ENCODE measurements around the gene EEF1A2.

The EEF1A2 gene

DNA sequence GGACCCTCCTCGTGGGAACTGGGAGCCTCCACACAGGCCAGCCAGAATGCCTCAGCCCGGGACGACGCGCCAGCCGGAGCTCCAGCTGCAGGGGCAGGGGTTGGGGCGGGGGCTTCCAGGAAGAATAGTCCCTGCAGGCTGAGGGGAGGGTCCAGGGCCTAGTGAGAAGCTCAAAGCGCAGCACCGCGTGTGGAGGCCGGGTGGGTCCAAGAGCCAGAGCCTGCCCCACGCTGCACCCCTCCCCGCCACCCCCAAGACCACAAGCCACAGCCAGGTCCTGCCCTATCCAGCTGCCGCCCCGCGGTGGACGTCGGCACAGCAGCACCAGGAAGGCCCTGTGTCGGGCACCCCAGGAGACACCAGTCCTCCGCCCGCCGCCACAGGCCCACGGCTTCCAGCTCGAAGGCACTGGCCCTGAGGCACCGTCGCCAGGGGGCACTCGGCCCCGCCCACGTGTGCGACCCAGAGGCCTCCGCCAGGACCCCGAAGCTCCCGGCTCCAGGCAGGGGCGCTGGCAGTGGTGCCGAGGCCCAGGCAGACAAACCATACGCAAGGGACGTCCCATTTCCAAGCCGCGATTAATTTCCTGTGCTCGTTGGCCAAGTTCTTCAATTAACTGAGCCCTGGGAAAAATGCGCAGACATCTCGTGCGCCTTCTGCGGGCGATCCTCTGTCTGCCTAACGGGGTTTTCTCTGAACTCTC lies 45.9 kb downstream of the EEF1A2 start:
- H3K4me3 ChIP-seq (ENCODE audit: low read length): no peak overlapping the region
- no peak; the same call in 1 of the 2 replicates for TF ChIP-seq CTCF (conservative IDR thresholded peaks at IDR 0.05; ENCODE audit: low read length)
- no peak for DNase-seq (ENCODE audit: low read depth)

DNA sequence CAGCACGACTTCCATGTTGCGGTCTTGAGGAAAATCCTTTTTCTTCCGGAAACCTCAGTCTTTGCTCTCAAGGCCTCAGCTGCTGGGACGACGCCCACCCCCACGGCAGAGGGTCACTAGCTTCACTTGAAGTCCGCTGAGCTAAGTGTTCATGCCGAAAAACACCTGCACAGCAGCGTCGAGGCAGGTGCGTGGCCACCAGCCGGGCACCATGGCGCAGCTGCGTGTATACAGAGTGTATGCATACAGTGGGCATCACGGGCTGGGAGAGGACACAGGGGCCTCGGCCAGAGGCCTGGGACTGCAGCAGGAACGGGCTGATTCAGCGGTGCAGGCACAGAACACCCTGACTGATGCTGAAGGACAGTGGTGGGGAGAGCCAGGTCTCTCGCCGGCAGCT lies 46.5 kb downstream of the EEF1A2 start:
- no peak for TF ChIP-seq CTCF (conservative IDR thresholded peaks at IDR 0.05; ENCODE audit: low read length)
- DNase-seq (ENCODE audit: low read depth): no peak
- no peak overlapping the region for H3K4me3 ChIP-seq (ENCODE audit: low read length)

GRCh38 chr20:63451821-63452220 lies 47.1 kb downstream of the EEF1A2 start:
- TF ChIP-seq CTCF (conservative IDR thresholded peaks at IDR 0.05; ENCODE audit: low read length): no peak
- H3K4me3 ChIP-seq (ENCODE audit: low read length): no peak overlapping the region
- no peak for DNase-seq (ENCODE audit: low read depth)

GRCh38 chr20:63449796-63450730 lies 48.8 kb downstream of the EEF1A2 start:
- no peak for TF ChIP-seq CTCF (conservative IDR thresholded peaks at IDR 0.05; ENCODE audit: low read length)
- no peak for DNase-seq (ENCODE audit: low read depth)
- no peak overlapping the region for H3K4me3 ChIP-seq (ENCODE audit: low read length)

GRCh38 chr20:63449025-63449424 lies 49.9 kb downstream of the EEF1A2 start:
- DNase-seq (ENCODE audit: low read depth): no peak
- TF ChIP-seq CTCF (conservative IDR thresholded peaks at IDR 0.05; ENCODE audit: low read length): no peak
- H3K4me3 ChIP-seq (ENCODE audit: low read length): no peak overlapping the region

GRCh38 chr20:63448031-63448430 lies 50.9 kb downstream of the EEF1A2 start:
- no peak for DNase-seq (ENCODE audit: low read depth)
- no peak overlapping the region for H3K4me3 ChIP-seq (ENCODE audit: low read length)
- TF ChIP-seq CTCF (conservative IDR thresholded peaks at IDR 0.05; ENCODE audit: low read length): no peak
